HepG2 (cell line): ENCODE results near the gene FAM228B. TPM values are rescaled to one million over a fixed set of nuclear protein-coding genes. Genes with fewer than 3 reads are reported as not detected.
A peak's percentile ranks its signal among the peaks of the same experiment; 100 is the strongest.

ENCODE experiments used
- HMGA1 ChIP-seq: sonication (generic); formaldehyde crosslinking; conservative IDR thresholded peaks from 2 replicates; pipeline ENCODE4 v1.4.0; 2020; ENCODE audit warnings: missing genetic modification reagents
- SIN3B ChIP-seq: fragments of 150-350 bp; IDR thresholded peaks from 2 replicates; pipeline ENCODE4 v1.6.1; 2014; ENCODE audit warnings: low read length
- U2AF2 ChIP-seq: fragments of 200-400 bp; formaldehyde crosslinking; IDR thresholded peaks from 2 replicates; pipeline ENCODE4 v1.6.1; 2017; ENCODE audit warnings: low read depth, mild to moderate bottlenecking, low read length
- ZNF225 ChIP-seq: sonication (generic); formaldehyde crosslinking; IDR thresholded peaks from 2 replicates; pipeline ENCODE4 v1.4.0; 2020; ENCODE audit warnings: mild to moderate bottlenecking, missing genetic modification reagents
- ZNF3 ChIP-seq: IDR thresholded peaks from 2 replicates; pipeline ENCODE4 v1.7.0; 2017; ENCODE audit warnings: inconsistent platforms
- ZNF337 ChIP-seq: sonication (generic); formaldehyde crosslinking; IDR thresholded peaks from 2 replicates; pipeline ENCODE4 v1.5.1; 2020; ENCODE audit warnings: missing genetic modification reagents, low read depth, mild to moderate bottlenecking, borderline replicate concordance
- polyA plus RNA-seq, 8 experiments: library from polyadenylated mRNA; depleted of rRNA in 3 of 8; stranded (reverse) in 7 of 8; unstranded in 1 of 8; fragments of >200 nt; fragmentation: Illumina TruSeq in 4 of 8; extraction: Trizol in 4 of 8; gene quantifications; 2 replicates each; pipeline versions ENCODE4 v1.2.1 to v1.2.3, GENCODE V29; 2011 to 2016; ENCODE audit warnings: low read depth in 4 of 8, missing spikeins in 1 of 8, mixed read lengths in 1 of 8; ENCODE audit not compliant: insufficient read depth in 1 of 8
- total RNA-seq, 5 experiments: library from RNA; depleted of rRNA; stranded (reverse); fragments of >200 nt; fragmentation: Illumina TruSeq; extraction: Trizol; gene quantifications; 2 replicates each; pipeline ENCODE4 v1.2.3, GENCODE V29; 2016; ENCODE audit warnings: low read depth in 1 of 5
- TF ChIP-seq, protein P1 (sequence below): IDR thresholded peaks from 2 replicates; pipeline ENCODE4 v1.6.1; 2016; ENCODE audit warnings: missing compliant biosample characterization, missing genetic modification reagents, borderline replicate concordance
- TF ChIP-seq, protein P2 (sequence below): sonication (generic); formaldehyde crosslinking; IDR thresholded peaks from 2 replicates; pipeline ENCODE4 v1.5.0; 2020; ENCODE audit warnings: mild to moderate bottlenecking, missing genetic modification reagents
- TF ChIP-seq, protein P3 (sequence below): IDR thresholded peaks from 2 replicates; pipeline ENCODE4 v1.6.1; 2016
- TF ChIP-seq, protein P4 (sequence below): sonication (generic); formaldehyde crosslinking; IDR thresholded peaks from 2 replicates; pipeline ENCODE4 v1.8.0; 2022; ENCODE audit warnings: low read depth, missing genetic modification reagents
- TF ChIP-seq, protein P5 (sequence below): sonication (generic); formaldehyde crosslinking; IDR thresholded peaks from 2 replicates; pipeline ENCODE4 v1.4.0; 2020; ENCODE audit warnings: missing genetic modification reagents, borderline replicate concordance
- TF ChIP-seq, protein P6 (sequence below), 2 experiments: fragments of 450-650 bp in 1 of 2; sonication (generic) in 1 of 2; formaldehyde crosslinking; IDR thresholded peaks; 2 replicates each; pipeline versions ENCODE4 v1.5.0 to v1.8.0; 2020 to 2022; ENCODE audit warnings: mild to moderate bottlenecking in 1 of 2, missing genetic modification reagents in 1 of 2
- TF ChIP-seq, protein P7 (sequence below): sonication (generic); formaldehyde crosslinking; IDR thresholded peaks from 2 replicates; pipeline ENCODE4 v1.4.0; 2020; ENCODE audit warnings: missing genetic modification reagents

Gene FAM228B
- total and polyA plus RNA-seq, 2 of the 13 experiments (the other 11 are each of a cell fraction or from before 2014, with no cell fraction given), result 0.79 to 1.1 TPM

DNA sequence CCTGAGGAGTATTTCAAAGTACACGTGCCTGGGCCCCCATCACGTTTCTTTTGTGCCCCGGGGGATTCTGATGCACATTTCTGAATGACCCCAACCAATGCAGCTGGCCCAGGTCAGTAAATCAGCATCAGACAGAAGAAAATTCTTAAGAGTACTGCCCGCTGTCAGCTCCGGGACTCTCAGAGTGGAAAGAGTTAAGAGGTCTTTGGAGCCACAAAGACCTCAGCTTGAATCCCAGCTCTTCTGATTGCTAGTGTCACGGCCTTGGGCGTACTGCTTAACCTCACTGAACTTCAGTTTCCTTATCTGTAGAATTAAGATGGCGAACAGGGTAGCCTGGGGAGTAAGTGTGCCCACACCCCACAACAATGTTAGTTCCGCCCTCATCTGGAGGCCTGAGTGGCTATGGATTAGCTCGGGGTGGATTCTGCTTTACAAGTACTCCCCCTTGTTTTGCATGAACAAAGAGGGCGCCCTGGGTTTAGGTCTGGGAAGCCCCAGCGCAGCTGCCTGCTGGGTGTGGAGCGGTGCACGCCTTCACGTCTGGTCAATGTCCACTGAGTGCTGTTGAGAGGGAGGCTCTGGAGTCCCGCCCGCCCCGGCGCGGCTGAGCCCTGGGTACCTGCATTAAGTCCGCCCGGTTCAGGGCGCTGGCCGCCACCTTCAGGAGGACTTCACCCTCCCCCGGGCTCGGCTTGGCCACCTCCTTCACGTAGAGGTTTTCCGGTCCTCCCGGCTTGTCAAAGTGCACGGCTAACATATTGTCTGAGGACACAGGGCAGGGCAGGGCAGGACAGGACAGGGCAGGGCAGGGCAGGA, 39.5 kb upstream of the FAM228B start (continued):
- TF ChIP-seq, protein P1, sequence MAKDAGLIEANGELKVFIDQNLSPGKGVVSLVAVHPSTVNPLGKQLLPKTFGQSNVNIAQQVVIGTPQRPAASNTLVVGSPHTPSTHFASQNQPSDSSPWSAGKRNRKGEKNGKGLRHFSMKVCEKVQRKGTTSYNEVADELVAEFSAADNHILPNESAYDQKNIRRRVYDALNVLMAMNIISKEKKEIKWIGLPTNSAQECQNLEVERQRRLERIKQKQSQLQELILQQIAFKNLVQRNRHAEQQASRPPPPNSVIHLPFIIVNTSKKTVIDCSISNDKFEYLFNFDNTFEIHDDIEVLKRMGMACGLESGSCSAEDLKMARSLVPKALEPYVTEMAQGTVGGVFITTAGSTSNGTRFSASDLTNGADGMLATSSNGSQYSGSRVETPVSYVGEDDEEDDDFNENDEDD (CRISPR knock-in tag), result peak; percentile 60; the same call in 1 of the 2 replicates
- TF ChIP-seq SIN3B, result no peak
- no peak; the same call in 1 of the 2 replicates for TF ChIP-seq ZNF337 (CRISPR knock-in tag)
- peak; percentile 61; the same call in 1 of the 2 replicates for TF ChIP-seq ZNF225
- TF ChIP-seq, protein P2, sequence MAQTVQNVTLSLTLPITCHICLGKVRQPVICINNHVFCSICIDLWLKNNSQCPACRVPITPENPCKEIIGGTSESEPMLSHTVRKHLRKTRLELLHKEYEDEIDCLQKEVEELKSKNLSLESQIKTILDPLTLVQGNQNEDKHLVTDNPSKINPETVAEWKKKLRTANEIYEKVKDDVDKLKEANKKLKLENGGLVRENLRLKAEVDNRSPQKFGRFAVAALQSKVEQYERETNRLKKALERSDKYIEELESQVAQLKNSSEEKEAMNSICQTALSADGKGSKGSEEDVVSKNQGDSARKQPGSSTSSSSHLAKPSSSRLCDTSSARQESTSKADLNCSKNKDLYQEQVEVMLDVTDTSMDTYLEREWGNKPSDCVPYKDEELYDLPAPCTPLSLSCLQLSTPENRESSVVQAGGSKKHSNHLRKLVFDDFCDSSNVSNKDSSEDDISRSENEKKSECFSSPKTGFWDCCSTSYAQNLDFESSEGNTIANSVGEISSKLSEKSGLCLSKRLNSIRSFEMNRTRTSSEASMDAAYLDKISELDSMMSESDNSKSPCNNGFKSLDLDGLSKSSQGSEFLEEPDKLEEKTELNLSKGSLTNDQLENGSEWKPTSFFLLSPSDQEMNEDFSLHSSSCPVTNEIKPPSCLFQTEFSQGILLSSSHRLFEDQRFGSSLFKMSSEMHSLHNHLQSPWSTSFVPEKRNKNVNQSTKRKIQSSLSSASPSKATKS (CRISPR knock-in tag), result no peak
- TF ChIP-seq, protein P3, sequence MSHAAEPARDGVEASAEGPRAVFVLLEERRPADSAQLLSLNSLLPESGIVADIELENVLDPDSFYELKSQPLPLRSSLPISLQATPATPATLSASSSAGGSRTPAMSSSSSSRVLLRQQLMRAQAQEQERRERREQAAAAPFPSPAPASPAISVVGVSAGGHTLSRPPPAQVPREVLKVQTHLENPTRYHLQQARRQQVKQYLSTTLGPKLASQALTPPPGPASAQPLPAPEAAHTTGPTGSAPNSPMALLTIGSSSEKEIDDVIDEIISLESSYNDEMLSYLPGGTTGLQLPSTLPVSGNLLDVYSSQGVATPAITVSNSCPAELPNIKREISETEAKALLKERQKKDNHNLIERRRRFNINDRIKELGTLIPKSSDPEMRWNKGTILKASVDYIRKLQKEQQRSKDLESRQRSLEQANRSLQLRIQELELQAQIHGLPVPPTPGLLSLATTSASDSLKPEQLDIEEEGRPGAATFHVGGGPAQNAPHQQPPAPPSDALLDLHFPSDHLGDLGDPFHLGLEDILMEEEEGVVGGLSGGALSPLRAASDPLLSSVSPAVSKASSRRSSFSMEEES (CRISPR knock-in tag), result peak; percentile 62; the same call in 1 of the 2 replicates
- peak; percentile 12; the same call in 1 of the 2 replicates for TF ChIP-seq ZNF3 (CRISPR knock-in tag)
- TF ChIP-seq, protein P4, sequence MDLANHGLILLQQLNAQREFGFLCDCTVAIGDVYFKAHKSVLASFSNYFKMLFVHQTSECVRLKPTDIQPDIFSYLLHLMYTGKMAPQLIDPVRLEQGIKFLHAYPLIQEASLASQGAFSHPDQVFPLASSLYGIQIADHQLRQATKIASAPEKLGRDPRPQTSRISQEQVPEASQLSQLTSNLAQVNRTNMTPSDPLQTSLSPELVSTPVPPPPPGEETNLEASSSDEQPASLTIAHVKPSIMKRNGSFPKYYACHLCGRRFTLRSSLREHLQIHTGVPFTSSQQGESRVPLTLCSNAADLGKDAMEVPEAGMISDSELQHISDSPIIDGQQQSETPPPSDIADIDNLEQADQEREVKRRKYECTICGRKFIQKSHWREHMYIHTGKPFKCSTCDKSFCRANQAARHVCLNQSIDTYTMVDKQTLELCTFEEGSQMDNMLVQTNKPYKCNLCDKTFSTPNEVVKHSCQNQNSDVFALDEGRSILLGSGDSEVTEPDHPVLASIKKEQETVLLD (CRISPR knock-in tag), result no peak; the same call in 1 of the 2 replicates
- no peak for TF ChIP-seq U2AF2
- TF ChIP-seq, protein P5, sequence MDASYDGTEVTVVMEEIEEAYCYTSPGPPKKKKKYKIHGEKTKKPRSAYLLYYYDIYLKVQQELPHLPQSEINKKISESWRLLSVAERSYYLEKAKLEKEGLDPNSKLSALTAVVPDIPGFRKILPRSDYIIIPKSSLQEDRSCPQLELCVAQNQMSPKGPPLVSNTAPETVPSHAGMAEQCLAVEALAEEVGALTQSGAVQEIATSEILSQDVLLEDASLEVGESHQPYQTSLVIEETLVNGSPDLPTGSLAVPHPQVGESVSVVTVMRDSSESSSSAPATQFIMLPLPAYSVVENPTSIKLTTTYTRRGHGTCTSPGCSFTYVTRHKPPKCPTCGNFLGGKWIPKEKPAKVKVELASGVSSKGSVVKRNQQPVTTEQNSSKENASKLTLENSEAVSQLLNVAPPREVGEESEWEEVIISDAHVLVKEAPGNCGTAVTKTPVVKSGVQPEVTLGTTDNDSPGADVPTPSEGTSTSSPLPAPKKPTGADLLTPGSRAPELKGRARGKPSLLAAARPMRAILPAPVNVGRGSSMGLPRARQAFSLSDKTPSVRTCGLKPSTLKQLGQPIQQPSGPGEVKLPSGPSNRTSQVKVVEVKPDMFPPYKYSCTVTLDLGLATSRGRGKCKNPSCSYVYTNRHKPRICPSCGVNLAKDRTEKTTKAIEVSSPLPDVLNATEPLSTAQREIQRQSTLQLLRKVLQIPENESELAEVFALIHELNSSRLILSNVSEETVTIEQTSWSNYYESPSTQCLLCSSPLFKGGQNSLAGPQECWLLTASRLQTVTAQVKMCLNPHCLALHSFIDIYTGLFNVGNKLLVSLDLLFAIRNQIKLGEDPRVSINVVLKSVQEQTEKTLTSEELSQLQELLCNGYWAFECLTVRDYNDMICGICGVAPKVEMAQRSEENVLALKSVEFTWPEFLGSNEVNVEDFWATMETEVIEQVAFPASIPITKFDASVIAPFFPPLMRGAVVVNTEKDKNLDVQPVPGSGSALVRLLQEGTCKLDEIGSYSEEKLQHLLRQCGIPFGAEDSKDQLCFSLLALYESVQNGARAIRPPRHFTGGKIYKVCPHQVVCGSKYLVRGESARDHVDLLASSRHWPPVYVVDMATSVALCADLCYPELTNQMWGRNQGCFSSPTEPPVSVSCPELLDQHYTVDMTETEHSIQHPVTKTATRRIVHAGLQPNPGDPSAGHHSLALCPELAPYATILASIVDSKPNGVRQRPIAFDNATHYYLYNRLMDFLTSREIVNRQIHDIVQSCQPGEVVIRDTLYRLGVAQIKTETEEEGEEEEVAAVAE (CRISPR knock-in tag), result no peak; the same call in 1 of the 2 replicates
- TF ChIP-seq, protein P6, sequence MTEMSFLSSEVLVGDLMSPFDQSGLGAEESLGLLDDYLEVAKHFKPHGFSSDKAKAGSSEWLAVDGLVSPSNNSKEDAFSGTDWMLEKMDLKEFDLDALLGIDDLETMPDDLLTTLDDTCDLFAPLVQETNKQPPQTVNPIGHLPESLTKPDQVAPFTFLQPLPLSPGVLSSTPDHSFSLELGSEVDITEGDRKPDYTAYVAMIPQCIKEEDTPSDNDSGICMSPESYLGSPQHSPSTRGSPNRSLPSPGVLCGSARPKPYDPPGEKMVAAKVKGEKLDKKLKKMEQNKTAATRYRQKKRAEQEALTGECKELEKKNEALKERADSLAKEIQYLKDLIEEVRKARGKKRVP (CRISPR knock-in tag; IDR thresholded peaks at IDR 0.05), result peak in 1 of 2 experiments; percentile 57; a peak in 2 of 4 replicates
- no peak for TF ChIP-seq HMGA1 (CRISPR knock-in tag)
- TF ChIP-seq, protein P7, sequence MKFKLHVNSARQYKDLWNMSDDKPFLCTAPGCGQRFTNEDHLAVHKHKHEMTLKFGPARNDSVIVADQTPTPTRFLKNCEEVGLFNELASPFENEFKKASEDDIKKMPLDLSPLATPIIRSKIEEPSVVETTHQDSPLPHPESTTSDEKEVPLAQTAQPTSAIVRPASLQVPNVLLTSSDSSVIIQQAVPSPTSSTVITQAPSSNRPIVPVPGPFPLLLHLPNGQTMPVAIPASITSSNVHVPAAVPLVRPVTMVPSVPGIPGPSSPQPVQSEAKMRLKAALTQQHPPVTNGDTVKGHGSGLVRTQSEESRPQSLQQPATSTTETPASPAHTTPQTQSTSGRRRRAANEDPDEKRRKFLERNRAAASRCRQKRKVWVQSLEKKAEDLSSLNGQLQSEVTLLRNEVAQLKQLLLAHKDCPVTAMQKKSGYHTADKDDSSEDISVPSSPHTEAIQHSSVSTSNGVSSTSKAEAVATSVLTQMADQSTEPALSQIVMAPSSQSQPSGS, result peak; percentile 80
